ENCODE measurements around the gene EXD3. TPM values are rescaled to one million over a fixed set of nuclear protein-coding genes. Genes with fewer than 3 reads are reported as not detected.

Gene EXD3
- total RNA-seq, 2 experiments from 2014 or later = 8.1 to 9.0 TPM

GRCh38 chr9:137295238-137295811 is 127.6 kb downstream of the EXD3 start:
- intact Hi-C loops (cut with micrococcal nuclease) = loop anchor here (10.0 kb wide), 1 partner anchor 109 kb away; no protein-coding TSS in a partner anchor
- POLR2A ChIA-PET = no interaction called here
- Mint-ChIP-seq H3K4me3 (peak overlapping the region; percentile 8), H3K4me1 (ENCODE audit: low read depth) (peaks cover 3% of the 10 kb centered on the region), H3K27me3 (peaks cover 38% of the 10 kb centered on the region), H3K9me3 (no peaks in the 10 kb centered on the region), H3K36me3 (ENCODE audit: low read depth) (no peaks in the 10 kb centered on the region), H3K27ac (no peak overlapping the region)
- CTCF ChIA-PET = interaction anchor here (1.5 kb wide), 1 partner anchor 148 kb away, joined by 4 read pairs; no protein-coding TSS in a partner anchor
- ATAC-seq (peak; percentile 91), DNase-seq (peak; percentile 59)
- TF ChIP-seq CTCF (IDR thresholded peaks at IDR 0.05) = peak; percentile 46

- Mint-ChIP-seq H3K9me3 (no peaks in the 10 kb centered on the region), H3K4me1 (ENCODE audit: low read depth) (peaks cover 3% of the 10 kb centered on the region), H3K27ac (no peak overlapping the region), H3K27me3 (peaks cover 35% of the 10 kb centered on the region), H3K4me3 (peak overlapping the region; percentile 8), H3K36me3 (ENCODE audit: low read depth) (no peaks in the 10 kb centered on the region)
- no peak for DNase-seq
- intact Hi-C loops (cut with micrococcal nuclease) = loop anchor here (10.0 kb wide), 1 partner anchor 110 kb away; no protein-coding TSS in a partner anchor
- ChIA-PET CTCF (interaction anchor here (0.8 to 1.5 kb wide), 3 partner anchors 10 to 149 kb away, joined by 3 to 4 read pairs (median 3); partner anchors contain the start of gene EXD3), POLR2A (no interaction called here)
- no peak for TF ChIP-seq CTCF (IDR thresholded peaks at IDR 0.05)
- peak; percentile 25 for ATAC-seq
These were observed 128.2 kb downstream of the EXD3 start for GRCh38 chr9:137294681-137295237.

- POLR2A ChIA-PET = interaction anchor here (1.1 kb wide), 1 partner anchor 14 kb away, joined by 3 read pairs; no protein-coding TSS in a partner anchor
- H3K4me1 Mint-ChIP-seq (ENCODE audit: low read depth) = peaks cover 3% of the 10 kb centered on the region
- intact Hi-C loops (cut with micrococcal nuclease) = loop anchor here (10.0 kb wide), 1 partner anchor 111 kb away; no protein-coding TSS in a partner anchor
- DNase-seq (peak; percentile 52), ATAC-seq (peak; percentile 69)
- CTCF ChIA-PET = interaction anchor here (0.8 to 1.5 kb wide), 3 partner anchors 11 to 149 kb away, joined by 3 to 4 read pairs (median 3); partner anchors contain the start of gene EXD3
- no peak overlapping the region for H3K27ac Mint-ChIP-seq
- H3K36me3 Mint-ChIP-seq (ENCODE audit: low read depth) = no peaks in the 10 kb centered on the region
- TF ChIP-seq CTCF (IDR thresholded peaks at IDR 0.05) = no peak
- H3K9me3 Mint-ChIP-seq = no peaks in the 10 kb centered on the region
- H3K4me3 Mint-ChIP-seq = no peak overlapping the region
- peaks cover 34% of the 10 kb centered on the region for H3K27me3 Mint-ChIP-seq
These were observed 128.8 kb downstream of the EXD3 start for GRCh38 chr9:137294091-137294680.

- Mint-ChIP-seq H3K27ac (no peak overlapping the region), H3K36me3 (ENCODE audit: low read depth) (no peaks in the 10 kb centered on the region), H3K9me3 (no peaks in the 10 kb centered on the region), H3K27me3 (peaks cover 33% of the 10 kb centered on the region), H3K4me3 (no peak overlapping the region), H3K4me1 (ENCODE audit: low read depth) (peaks cover 3% of the 10 kb centered on the region)
- ATAC-seq (no peak), DNase-seq (no peak)
- no peak for TF ChIP-seq CTCF (IDR thresholded peaks at IDR 0.05)
- ChIA-PET POLR2A (interaction anchor here (1.1 kb wide), 1 partner anchor 13 kb away, joined by 3 read pairs; no protein-coding TSS in a partner anchor), CTCF (interaction anchor here (1.5 kb wide), 2 partner anchors 129 to 150 kb away, joined by 3 to 4 read pairs; partner anchors contain the start of gene EXD3)
- intact Hi-C loops (cut with micrococcal nuclease) = loop anchor here (10.0 kb wide), 1 partner anchor 111 kb away; no protein-coding TSS in a partner anchor
These were observed 129.4 kb downstream of the EXD3 start for GRCh38 chr9:137293482-137294090.
